Keratinocyte (primary cell): Measurements from ENCODE around the gene ZNF587B. TPM values are rescaled to one million over a fixed set of nuclear protein-coding genes. Genes with fewer than 3 reads are reported as not detected.

Experiments used
- polyA plus RNA-seq, 5 experiments: library from polyadenylated mRNA; depleted of rRNA in 3 of 5; stranded (reverse) in 3 of 5; stranded (forward) in 1 of 5; unstranded in 1 of 5; fragments of >200 nt; gene quantifications; 1 replicate in 1 of 5; 2 replicates in 3 of 5; 3 replicates in 1 of 5; pipeline versions ENCODE4 v1.2.1 to v1.2.3, GENCODE V29; 2011 to 2012; ENCODE audit warnings: missing spikeins in 2 of 5, low read depth in 1 of 5, low replicate concordance in 1 of 5

The ZNF587B gene
- polyA plus RNA-seq, 1 donor (not counting 4 experiments of a cell fraction or from before 2014, with no cell fraction given): 12.8 TPM

Other genes starting within 250 kb of the ZNF587B start
- gene ZIK1, start 246.2 kb upstream of the ZNF587B start, polyA plus RNA-seq: 3.5 to 4.5 TPM (median 3.9 TPM) in 3 replicates
- gene ZNF530, start 230.4 kb upstream of the ZNF587B start, polyA plus RNA-seq: 3.6 to 4.2 TPM (median 3.9 TPM) in 3 replicates
- gene ZNF134, start 216.1 kb upstream of the ZNF587B start, polyA plus RNA-seq: 10.7 to 12.9 TPM (median 12.1 TPM) in 3 replicates
- gene ZNF211, start 197.1 kb upstream of the ZNF587B start, polyA plus RNA-seq: 9.4 to 19.5 TPM (median 15.5 TPM) in 3 replicates
- gene ZSCAN4, start 161.4 kb upstream of the ZNF587B start, polyA plus RNA-seq: 0.08 to 0.26 TPM (median 0.18 TPM) in 3 replicates
- 7.2 to 8.5 TPM (median 8.3 TPM) in 3 replicates for gene ZNF551, start 148.3 kb upstream of the ZNF587B start, polyA plus RNA-seq
- 1.7 to 2.8 TPM (median 2.3 TPM) in 3 replicates for gene ZNF154, start 121.1 kb upstream of the ZNF587B start, polyA plus RNA-seq
- gene ZNF671, start 102.7 kb upstream of the ZNF587B start, polyA plus RNA-seq: 3.7 to 4.7 TPM (median 4.4 TPM) in 3 replicates
- gene ZNF776, start 83.5 kb upstream of the ZNF587B start, polyA plus RNA-seq: 5.4 to 7.4 TPM (median 6.9 TPM) in 3 replicates
- 6.6 to 9.6 TPM (median 7.2 TPM) in 3 replicates for gene ZNF586, start 60.6 kb upstream of the ZNF587B start, polyA plus RNA-seq
- 4.4 to 8.9 TPM (median 8.0 TPM) in 3 replicates for gene ZNF552, start 15.4 kb upstream of the ZNF587B start, polyA plus RNA-seq
- gene ZNF587, start 19.6 kb downstream of the ZNF587B start, polyA plus RNA-seq: 8.2 to 14.4 TPM (median 14.0 TPM) in 3 replicates
- gene ZNF814, start 58.7 kb downstream of the ZNF587B start, polyA plus RNA-seq: 13.8 to 17.2 TPM (median 17.2 TPM) in 3 replicates
- 2.9 to 6.1 TPM (median 5.8 TPM) in 3 replicates for gene ZNF417, start 86.3 kb downstream of the ZNF587B start, polyA plus RNA-seq
- 2.1 to 3.9 TPM (median 2.9 TPM) in 3 replicates for gene ZNF418, start 105.1 kb downstream of the ZNF587B start, polyA plus RNA-seq
- 3.7 to 5.3 TPM (median 5.3 TPM) in 3 replicates for gene ZNF256, start 117.4 kb downstream of the ZNF587B start, polyA plus RNA-seq
- 0.24 to 0.59 TPM (median 0.48 TPM) in 3 replicates for gene C19orf18, start 144.2 kb downstream of the ZNF587B start, polyA plus RNA-seq
- gene ZNF606, start 172.5 kb downstream of the ZNF587B start, polyA plus RNA-seq: 2.8 to 3.5 TPM (median 3.5 TPM) in 3 replicates
- not detected in 3 replicates for gene ZSCAN1, start 203.7 kb downstream of the ZNF587B start, polyA plus RNA-seq
- gene ZNF135, start 229.0 kb downstream of the ZNF587B start, polyA plus RNA-seq: 2.7 to 6.7 TPM (median 3.4 TPM) in 3 replicates